Measurements from ENCODE around the gene CD200.

- no peak for TF ChIP-seq POLR2A (IDR thresholded peaks at IDR 0.05)
- TF ChIP-seq, protein P1, sequence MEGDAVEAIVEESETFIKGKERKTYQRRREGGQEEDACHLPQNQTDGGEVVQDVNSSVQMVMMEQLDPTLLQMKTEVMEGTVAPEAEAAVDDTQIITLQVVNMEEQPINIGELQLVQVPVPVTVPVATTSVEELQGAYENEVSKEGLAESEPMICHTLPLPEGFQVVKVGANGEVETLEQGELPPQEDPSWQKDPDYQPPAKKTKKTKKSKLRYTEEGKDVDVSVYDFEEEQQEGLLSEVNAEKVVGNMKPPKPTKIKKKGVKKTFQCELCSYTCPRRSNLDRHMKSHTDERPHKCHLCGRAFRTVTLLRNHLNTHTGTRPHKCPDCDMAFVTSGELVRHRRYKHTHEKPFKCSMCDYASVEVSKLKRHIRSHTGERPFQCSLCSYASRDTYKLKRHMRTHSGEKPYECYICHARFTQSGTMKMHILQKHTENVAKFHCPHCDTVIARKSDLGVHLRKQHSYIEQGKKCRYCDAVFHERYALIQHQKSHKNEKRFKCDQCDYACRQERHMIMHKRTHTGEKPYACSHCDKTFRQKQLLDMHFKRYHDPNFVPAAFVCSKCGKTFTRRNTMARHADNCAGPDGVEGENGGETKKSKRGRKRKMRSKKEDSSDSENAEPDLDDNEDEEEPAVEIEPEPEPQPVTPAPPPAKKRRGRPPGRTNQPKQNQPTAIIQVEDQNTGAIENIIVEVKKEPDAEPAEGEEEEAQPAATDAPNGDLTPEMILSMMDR (IDR thresholded peaks at IDR 0.05), result no peak
- no peak for TF ChIP-seq EP300 (IDR thresholded peaks at IDR 0.05)
Measured at GRCh38 chr3:112409041-112409440, 76.1 kb downstream of the CD200 start.
